Activated CD4-positive, alpha-beta T cell treated with anti-CD3 and anti-CD28 coated beads, Interleukin-2, Interleukin-6, amounts not matched to agents 100 ng/mL and 50 ng/mL, durations not matched to agents 16 hours and 8 hours (primary cell): ENCODE results near the gene LCA5L.
"Not testable (repeated sequence)": the region's sequence is repeated elsewhere in the genome, so short reads cannot be mapped to it uniquely, and the experiment has no call there.

Source experiments
- DNase-seq: peaks from one replicate; pipeline ENCODE4 v3.0.0-alpha.2; 2020

The LCA5L gene

GRCh38 chr21:39451332-39452206, 6.0 kb upstream of the LCA5L start, which contains the start of gene SH3BGR:
SH3BGR (plus strand) TSS chr21:39451970; CDS start chr21:39452097, 127 bp downstream.
- DNase-seq: no peak

GRCh38 chr21:39447264-39447663, 1.7 kb upstream of the LCA5L start:
- no peak for DNase-seq

GRCh38 chr21:39444421-39445180, 977 bp downstream of the LCA5L start:
- DNase-seq: no peak

- peak; percentile 64 for DNase-seq
Observed at GRCh38 chr21:39441502-39442475, 3.8 kb downstream of the LCA5L start.

GRCh38 chr21:39439232-39439631, 6.3 kb downstream of the LCA5L start:
- DNase-seq: no peak

GRCh38 chr21:39434950-39435349, 10.6 kb downstream of the LCA5L start:
- no peak for DNase-seq

GRCh38 chr21:39430954-39431353, 14.6 kb downstream of the LCA5L start:
- no peak for DNase-seq

- no peak for DNase-seq
Observed at GRCh38 chr21:39430457-39430856, 15.1 kb downstream of the LCA5L start.

GRCh38 chr21:39430016-39430415, 15.6 kb downstream of the LCA5L start:
- DNase-seq: no peak

GRCh38 chr21:39429445-39429844, 16.1 kb downstream of the LCA5L start:
- DNase-seq: no peak

GRCh38 chr21:39422527-39423241, 22.9 kb downstream of the LCA5L start:
- DNase-seq: no peak

- not testable (repeated sequence) for DNase-seq
Observed at GRCh38 chr21:39419204-39419603, 26.4 kb downstream of the LCA5L start.

- DNase-seq: no peak
Observed at GRCh38 chr21:39406065-39406464, 39.5 kb downstream of the LCA5L start.

GRCh38 chr21:39400173-39400572, 45.4 kb downstream of the LCA5L start:
- DNase-seq: no peak

GRCh38 chr21:39397646-39398385, 47.8 kb downstream of the LCA5L start:
- DNase-seq: no peak

GRCh38 chr21:39392981-39393380, 52.6 kb downstream of the LCA5L start:
- no peak for DNase-seq

GRCh38 chr21:39390212-39390765, 55.3 kb downstream of the LCA5L start:
- DNase-seq: no peak

GRCh38 chr21:39388811-39389155, 56.8 kb downstream of the LCA5L start:
- DNase-seq: no peak

- peak; percentile 94 for DNase-seq
Observed at GRCh38 chr21:39388038-39388810, 57.4 kb downstream of the LCA5L start.

GRCh38 chr21:39387461-39388037, 58.0 kb downstream of the LCA5L start:
- peak; percentile 96 for DNase-seq
